K562 (cell line): ENCODE results near the gene PCBP3. TPM values are rescaled to one million over a fixed set of nuclear protein-coding genes. Genes with fewer than 3 reads are reported as not detected.

Source experiments
- ATAC-seq: fragments of 200-7000 bp; cut with Tn5 transposase; 3 replicates; pipeline ENCODE4 v1.9.1; 2020; ENCODE audit warnings: moderate library complexity
- BruUV-seq: library from RNA; stranded (reverse); fragments of 400-500 nt; replicated peaks from 2 replicates; lab custom pipeline; 2021; lab: Mats Ljungman, UMichigan
- CTCF ChIA-PET: fragments of 300-600 bp; formaldehyde crosslinking; extraction: SDS; loops from one replicate; lab custom pipeline; 2021; ENCODE audit warnings: low intra/inter-chr PET ratio; lab: Yijun Ruan, JAX
- POLR2A ChIA-PET: fragments of 300-600, 350-650 bp; sonication (Branson Sonifier 250); formaldehyde crosslinking; extraction: SDS; loops from one replicate; lab custom pipeline; 2021; ENCODE audit warnings: antibody characterized with exemption, inconsistent platforms; lab: Yijun Ruan, JAX
- DNase-seq, 4 experiments: peaks; one replicate each; pipeline versions ENCODE4 v3.0.0 to v3.0.0-alpha.2; 2011 to 2018; ENCODE audit warnings: low spot score in 3 of 4, mixed read lengths in 3 of 4; ENCODE audit errors: extremely low read depth in 1 of 4
- FAIRE-seq: peaks from 2 replicates; lab custom pipeline; 2011; peaks lifted over from hg19 to GRCh38; lab: Jason Lieb, UNC
- H2AFZ ChIP-seq: 2 replicates; pipeline ENCODE4 v1.6.0; 2011; ENCODE audit warnings: low read depth, low read length, control low read depth, inconsistent platforms
- H3K27ac ChIP-seq: fragments of 200-600 bp; 3 replicates; pipeline ENCODE4 v1.8.0; 2011; ENCODE audit warnings: low read depth, mild to moderate bottlenecking, control low read depth, inconsistent platforms, low read length, moderate library complexity, mixed read lengths; ENCODE audit errors: extremely low read depth
- H3K27me3 ChIP-seq, 2 experiments: fragments of 300-600 bp in 1 of 2; 2 replicates in 1 of 2; 3 replicates in 1 of 2; pipeline versions ENCODE4 v1.6.0 to v1.8.0; 2011; ENCODE audit warnings: inconsistent platforms in 2 of 2, low read length in 2 of 2, mild to moderate bottlenecking in 1 of 2, mixed read lengths in 1 of 2, moderate library complexity in 1 of 2; ENCODE audit not compliant: control insufficient read depth in 2 of 2, insufficient read depth in 2 of 2
- H3K36me3 ChIP-seq: fragments of 300-600 bp; 3 replicates; pipeline ENCODE4 v1.8.0; 2011; ENCODE audit warnings: mild to moderate bottlenecking, low read length, inconsistent platforms; ENCODE audit not compliant: control insufficient read depth, insufficient read depth
- H3K4me1 ChIP-seq, 2 experiments: fragments of 200-600 bp in 1 of 2; replicated peaks in 1 of 2; 2 replicates in 1 of 2; 3 replicates in 1 of 2; pipeline versions ENCODE4 v1.5.1 to v1.8.0; 2011; ENCODE audit warnings: inconsistent platforms in 2 of 2, low read length in 2 of 2, mild to moderate bottlenecking in 1 of 2, mixed read lengths in 1 of 2, moderate library complexity in 1 of 2; ENCODE audit not compliant: control insufficient read depth in 2 of 2, insufficient read depth in 2 of 2
- H3K4me2 ChIP-seq: 2 replicates; pipeline ENCODE4 v1.6.1; 2011; ENCODE audit warnings: low read length, control low read depth, inconsistent platforms, mixed read lengths; ENCODE audit not compliant: insufficient read depth
- H3K4me3 ChIP-seq: fragments of 200-600 bp; sonication (generic), shearing (Covaris generic); 2 replicates; pipeline ENCODE4 v1.5.1; 2016; ENCODE audit warnings: control low read depth, inconsistent platforms
- H3K79me2 ChIP-seq: fragments of 200-600 bp; 3 replicates; pipeline ENCODE4 v1.8.0; 2011; ENCODE audit warnings: low read length, inconsistent platforms; ENCODE audit not compliant: control insufficient read depth, insufficient read depth
- H3K9ac ChIP-seq, 2 experiments: 2 replicates each; pipeline versions ENCODE4 v1.6.0 to v1.6.1; 2011; ENCODE audit warnings: low read depth in 2 of 2, low read length in 2 of 2, control low read depth in 1 of 2, inconsistent platforms in 1 of 2, mild to moderate bottlenecking in 1 of 2, mixed read lengths in 1 of 2; ENCODE audit not compliant: insufficient read depth in 1 of 2
- H3K9me1 ChIP-seq: one replicate; pipeline ENCODE4 v1.6.0; 2011; ENCODE audit warnings: inconsistent platforms, mild to moderate bottlenecking, low read length, moderate library complexity; ENCODE audit not compliant: control insufficient read depth, insufficient read depth
- H3K9me3 ChIP-seq: replicated peaks from 2 replicates; pipeline ENCODE4 v1.5.1; 2011; ENCODE audit warnings: low read depth, low read length, inconsistent platforms; ENCODE audit not compliant: control insufficient read depth, insufficient read depth
- H4K20me1 ChIP-seq: replicated peaks from 2 replicates; pipeline ENCODE4 v1.6.1; 2011; ENCODE audit warnings: low read length, inconsistent platforms, mixed read lengths; ENCODE audit not compliant: control insufficient read depth, insufficient read depth
- CBX8 ChIP-seq: fragments of 200-600 bp; sonication (generic); IDR thresholded peaks from 2 replicates; pipeline ENCODE4 v1.6.1; 2012; ENCODE audit warnings: borderline replicate concordance, mixed run types, low read depth, mild to moderate bottlenecking, moderate library complexity, mixed read lengths, low read length, control low read depth, inconsistent platforms; ENCODE audit not compliant: poor library complexity, severe bottlenecking; ENCODE audit errors: extremely low read depth
- GABPB1 ChIP-seq: sonication (generic); formaldehyde crosslinking; IDR thresholded peaks from 2 replicates; pipeline ENCODE4 v1.8.0; 2022; ENCODE audit warnings: mild to moderate bottlenecking, missing genetic modification reagents
- GTF2F1 ChIP-seq: IDR thresholded peaks from 2 replicates; pipeline ENCODE4 v1.6.1; 2011; ENCODE audit warnings: low read depth, low read length, improper control_type of control experiment
- LARP7 ChIP-seq: fragments of 450-650 bp; IDR thresholded peaks from 2 replicates; pipeline ENCODE4 v1.6.1; 2016
- MNT ChIP-seq, 2 experiments: fragments of 450-650 bp; conservative IDR thresholded peaks; 2 replicates each; pipeline ENCODE4 v1.6.1; 2017; ENCODE audit warnings: mild to moderate bottlenecking in 2 of 2, moderate library complexity in 2 of 2
- NR4A1 ChIP-seq, 2 experiments: fragments of 250-450 bp in 1 of 2; fragments of 450-650 bp in 1 of 2; sonication (Bioruptor Pico) in 1 of 2; IDR thresholded peaks; 2 replicates each; pipeline versions ENCODE4 v1.4.0 to v1.6.1; 2016 to 2020; ENCODE audit warnings: mild to moderate bottlenecking in 2 of 2, missing compliant biosample characterization in 1 of 2, missing genetic modification characterization in 1 of 2, moderate library complexity in 1 of 2
- RAD51 ChIP-seq: fragments of 450-650 bp; IDR thresholded peaks from 2 replicates; pipeline ENCODE4 v1.7.1; 2016; ENCODE audit warnings: low read depth, mild to moderate bottlenecking, borderline replicate concordance
- ZNF584 ChIP-seq: fragments of 200-800 bp; sonication (Bioruptor generic); IDR thresholded peaks from 2 replicates; pipeline ENCODE4 v1.6.1; 2016; ENCODE audit warnings: low read depth, mild to moderate bottlenecking, missing genetic modification characterization, missing compliant biosample characterization
- ZNF699 ChIP-seq: fragments of 250-450 bp; sonication (Bioruptor Pico); IDR thresholded peaks from 2 replicates; pipeline ENCODE4 v1.8.0; 2021; ENCODE audit warnings: mild to moderate bottlenecking, moderate library complexity; ENCODE audit not compliant: insufficient replicate concordance
- WGBS: fragments of 100-300 bp; shearing (Covaris generic); methylation state at CpG from one replicate; pipeline ENCODE4 v1.1.6; 2016; ENCODE audit warnings: low coverage, mixed read lengths; ENCODE audit not compliant: insufficient coverage; ENCODE audit errors: missing lambda C conversion rate; 5-methylcytosine and 5-hydroxymethylcytosine counted together
- in situ Hi-C: fragments of 300-500 bp; cut with MboI; formaldehyde crosslinking; loops from 4 replicates; pipeline ENCODE4 v1.15.0; 2018; ENCODE audit warnings: inconsistent platforms, mixed read lengths
- intact Hi-C: fragments of 100-400 bp; cut with micrococcal nuclease; formaldehyde crosslinking; loops from 2 replicates; pipeline ENCODE4 v1.14.2; 2022
- polyA plus RNA-seq, 8 experiments: library from polyadenylated mRNA; depleted of rRNA in 4 of 8; stranded (reverse) in 5 of 8; unstranded in 3 of 8; fragments of >200 nt; fragmentation: Nextera tagmentation in 2 of 8; fragmentation: Illumina TruSeq in 1 of 8; extraction: Ambion mirVana in 2 of 8; extraction: Trizol in 1 of 8; gene quantifications; 2 replicates each; pipeline versions ENCODE4 v1.2.1 to v1.2.3, GENCODE V29; 2011 to 2014; ENCODE audit warnings: inconsistent platforms in 1 of 8, missing spikeins in 1 of 8
- total RNA-seq, 7 experiments: library from RNA; depleted of rRNA in 6 of 7; stranded (reverse); fragments of >200 nt in 6 of 7; fragmentation: Illumina TruSeq in 2 of 7; extraction: Trizol in 2 of 7; gene quantifications; 2 replicates each; pipeline versions ENCODE4 v1.2.1 to v1.2.3, GENCODE V29; 2011 to 2021; ENCODE audit warnings: low replicate concordance in 1 of 7

PCBP3 gene
- total and polyA plus RNA-seq, 9 of the 15 experiments (the other 6 are each of a cell fraction or from before 2014, with no cell fraction given), result 0.18 TPM; not detected in 8

- POLR2A ChIA-PET, result interaction anchor here (1.1 to 1.8 kb wide), 2 partner anchors 8 to 96 kb away, joined by 3 to 4 read pairs; no protein-coding TSS in a partner anchor
- in situ Hi-C loops, result no loop called here
Measured at GRCh38 chr21:45741691-45742090, 98.2 kb downstream of the PCBP3 start.

More at GRCh38 chr21:45741691-45742090, 98.2 kb downstream of the PCBP3 start:
- no peaks in the 10 kb centered on the region for H3K9me1 ChIP-seq
- no peaks in the 10 kb centered on the region for H3K36me3 ChIP-seq
- intact Hi-C loops, result no loop called here
- no TSS peak for BruUV-seq
- no peak for ATAC-seq
- no peaks in the 10 kb centered on the region for H3K4me1 ChIP-seq
- TF ChIP-seq NR4A1 (CRISPR knock-in tag; IDR thresholded peaks at IDR 0.05) (no peak), NR4A1 (tag; IDR thresholded peaks at IDR 0.05) (no peak), LARP7 (no peak), RAD51 (no peak), ZNF699 (no peak), GABPB1 (CRISPR knock-in tag) (no peak), MNT (conservative IDR thresholded peaks at IDR 0.05) (no peak), ZNF584 (CRISPR knock-in tag) (no peak), GTF2F1 (no peak), CBX8 (no peak)
- no peaks in the 10 kb centered on the region for H3K79me2 ChIP-seq
- no peak for DNase-seq
- H3K4me3 ChIP-seq, result no peak overlapping the region
- H3K9ac ChIP-seq, result no peak overlapping the region
- no peak overlapping the region for H3K27ac ChIP-seq
- peaks cover 0 to 10% of the 10 kb centered on the region in 2 experiments; a peak in 2 of 5 replicates for H3K27me3 ChIP-seq
- H4K20me1 ChIP-seq, result no peaks in the 10 kb centered on the region
- no peaks in the 10 kb centered on the region; the same call in 1 of the 2 replicates for H3K9me3 ChIP-seq
- no peak overlapping the region for H2AFZ ChIP-seq
- 1% methylated on average over 6 of the region's 6 CpGs for WGBS
- FAIRE-seq, result no peak
- CTCF ChIA-PET, result no interaction called here
- H3K4me2 ChIP-seq, result no peak overlapping the region
